Measurements from ENCODE around the gene ZNF598.
"Not testable (repeated sequence)": the region's sequence is repeated elsewhere in the genome, so short reads cannot be mapped to it uniquely, and the experiment has no call there.

Gene ZNF598

DNA sequence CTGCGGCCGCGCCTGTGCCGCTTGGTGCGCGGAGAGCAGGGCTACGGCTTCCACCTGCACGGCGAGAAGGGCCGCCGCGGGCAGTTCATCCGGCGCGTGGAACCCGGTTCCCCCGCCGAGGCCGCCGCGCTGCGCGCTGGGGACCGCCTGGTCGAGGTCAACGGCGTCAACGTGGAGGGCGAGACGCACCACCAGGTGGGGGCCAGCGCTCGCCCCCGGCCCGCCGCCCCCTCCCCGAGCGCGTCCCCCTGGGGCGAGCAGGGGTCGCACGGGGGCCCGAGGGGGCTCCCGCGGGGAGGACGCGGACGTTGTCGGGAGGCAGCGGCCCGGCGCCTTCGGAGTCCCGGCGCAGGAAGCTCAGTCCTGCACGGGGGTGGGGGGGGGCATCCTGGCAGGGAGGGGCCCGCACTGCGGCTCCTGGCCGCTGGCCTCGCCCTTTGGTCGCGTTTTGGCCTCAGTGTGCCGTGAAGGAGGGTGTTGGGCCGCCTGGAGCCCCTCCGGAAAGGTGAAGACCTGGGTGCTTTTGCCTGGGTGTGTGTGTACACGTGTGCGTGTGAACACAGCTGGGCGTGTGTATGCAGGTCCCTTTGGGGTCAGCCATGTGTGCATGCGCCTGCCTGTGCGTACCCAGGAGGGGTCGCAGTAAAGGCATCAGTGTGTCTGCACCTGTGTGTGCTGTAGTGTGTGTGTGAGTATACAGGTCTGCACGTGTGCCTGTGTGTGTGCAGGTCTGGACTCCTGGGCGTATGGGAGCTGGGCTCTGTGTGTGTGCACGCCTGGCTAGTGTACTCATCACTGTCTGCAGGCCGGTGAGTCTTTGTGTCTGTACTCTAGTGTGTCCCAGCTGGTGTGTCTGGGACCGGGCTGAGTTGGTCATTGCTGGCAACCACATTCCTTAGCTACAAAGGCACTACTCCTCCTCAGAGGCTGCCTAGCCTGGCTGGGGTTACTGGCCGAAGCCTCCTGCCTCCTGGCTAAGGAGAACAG is 17.7 kb upstream of the ZNF598 start:
- peak; percentile 69 for DNase-seq (ENCODE audit: low spot score)

DNA sequence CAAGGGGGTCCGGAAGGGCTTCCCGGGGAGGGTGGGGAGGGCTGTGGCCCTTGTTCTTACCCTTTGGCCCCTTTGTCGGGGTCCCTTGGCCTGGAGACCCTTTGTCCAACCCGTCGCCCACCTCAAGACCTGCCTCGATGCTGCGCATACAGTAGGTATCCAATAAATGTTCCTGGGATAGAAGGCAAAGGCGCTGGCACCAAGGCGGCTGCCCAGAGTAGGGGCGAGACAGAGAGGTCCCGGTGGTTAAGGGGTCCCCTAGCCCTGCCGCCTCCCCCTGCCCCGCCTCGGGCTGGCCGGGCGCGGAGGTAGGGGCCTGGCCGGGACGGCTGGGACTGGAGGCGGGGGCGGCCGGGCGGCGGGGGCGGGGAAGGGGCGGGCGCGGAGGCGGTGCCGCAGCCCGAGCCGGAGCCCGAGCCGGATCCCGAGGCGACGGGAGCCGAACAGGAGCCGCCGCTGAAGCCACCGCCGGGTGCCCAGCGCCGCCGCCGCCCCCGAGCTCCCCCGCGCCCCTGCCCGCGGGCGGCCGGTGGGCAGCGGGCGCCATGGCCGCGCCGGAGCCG is 16.9 kb upstream of the ZNF598 start, which contains the start of gene NHERF2:
Gene NHERF2, plus strand, starts transcription at position 442 of the 563 bp plus-strand sequence. Its CDS starts 104 bp downstream, at position 546.
- no peak for DNase-seq (ENCODE audit: low spot score)

DNA sequence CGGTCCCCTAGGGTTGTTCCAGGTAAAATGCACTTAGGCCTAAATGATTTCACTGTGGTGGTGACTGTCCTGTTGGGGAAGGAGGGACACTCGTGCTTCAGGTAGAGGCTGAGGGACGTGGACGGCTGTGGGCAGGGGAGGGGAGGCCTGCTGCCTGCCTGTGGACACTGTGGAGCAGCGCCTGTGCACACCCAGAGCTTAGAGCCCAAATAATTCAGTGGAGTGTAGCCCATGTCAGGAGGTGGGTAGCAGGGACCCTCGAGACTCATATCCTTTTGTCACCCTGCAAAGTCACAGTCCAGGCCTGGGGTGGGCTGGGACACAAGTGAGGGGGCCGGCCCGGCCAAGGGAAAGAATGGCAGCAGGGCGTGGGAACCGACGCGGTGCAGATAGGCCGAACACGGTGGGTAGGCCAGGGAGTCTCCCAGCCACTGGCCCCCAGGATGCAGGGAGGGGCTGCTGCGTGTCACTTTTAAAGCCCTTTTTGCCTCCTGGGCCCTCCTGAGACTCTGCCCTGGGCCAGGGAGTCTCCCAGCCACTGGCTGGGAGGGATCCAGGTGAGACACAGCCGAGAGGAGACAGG is 16.3 kb upstream of the ZNF598 start:
- DNase-seq (ENCODE audit: low spot score) = no peak

DNA sequence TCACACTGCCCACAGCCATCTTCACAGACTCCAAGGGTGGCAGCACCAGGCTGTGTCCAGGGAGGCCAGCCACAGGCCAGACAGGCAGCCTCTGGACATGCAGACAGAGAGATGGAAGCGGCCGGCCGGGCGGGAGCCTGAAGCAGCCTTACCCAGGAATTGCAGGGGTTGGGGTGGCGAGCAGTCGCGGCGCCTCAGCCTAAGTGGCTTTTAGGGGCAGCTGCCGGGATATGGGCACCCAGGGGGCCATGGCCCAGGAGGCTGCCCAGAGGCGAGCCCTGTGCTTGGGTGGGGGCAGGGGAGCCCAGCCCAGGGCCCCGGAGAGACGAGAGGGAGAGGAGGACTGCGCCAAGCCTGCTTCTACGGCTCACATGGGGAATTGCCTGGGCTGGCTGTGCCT is 15.6 kb upstream of the ZNF598 start:
- no peak for DNase-seq (ENCODE audit: low spot score)

DNA sequence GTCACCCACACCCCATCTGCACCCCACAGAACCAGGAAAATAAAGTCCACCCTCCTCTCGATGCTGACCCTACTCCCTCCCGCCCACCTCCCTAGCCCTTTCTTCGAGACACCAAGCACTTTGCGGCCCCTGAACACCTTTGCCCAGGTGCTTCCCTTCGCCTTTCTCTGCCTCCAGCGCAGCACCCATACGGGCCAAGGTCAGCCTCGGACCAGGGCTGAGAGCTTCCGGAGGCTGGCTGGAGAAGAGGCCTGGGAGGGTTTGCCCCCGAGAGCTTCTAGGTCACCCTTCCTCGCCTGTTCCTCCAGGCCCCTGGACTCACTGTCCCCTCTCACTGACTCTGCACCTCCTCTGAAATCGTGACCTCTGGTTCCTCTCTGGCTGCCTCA is 14.4 kb upstream of the ZNF598 start:
- no peak for DNase-seq (ENCODE audit: low spot score)

DNA sequence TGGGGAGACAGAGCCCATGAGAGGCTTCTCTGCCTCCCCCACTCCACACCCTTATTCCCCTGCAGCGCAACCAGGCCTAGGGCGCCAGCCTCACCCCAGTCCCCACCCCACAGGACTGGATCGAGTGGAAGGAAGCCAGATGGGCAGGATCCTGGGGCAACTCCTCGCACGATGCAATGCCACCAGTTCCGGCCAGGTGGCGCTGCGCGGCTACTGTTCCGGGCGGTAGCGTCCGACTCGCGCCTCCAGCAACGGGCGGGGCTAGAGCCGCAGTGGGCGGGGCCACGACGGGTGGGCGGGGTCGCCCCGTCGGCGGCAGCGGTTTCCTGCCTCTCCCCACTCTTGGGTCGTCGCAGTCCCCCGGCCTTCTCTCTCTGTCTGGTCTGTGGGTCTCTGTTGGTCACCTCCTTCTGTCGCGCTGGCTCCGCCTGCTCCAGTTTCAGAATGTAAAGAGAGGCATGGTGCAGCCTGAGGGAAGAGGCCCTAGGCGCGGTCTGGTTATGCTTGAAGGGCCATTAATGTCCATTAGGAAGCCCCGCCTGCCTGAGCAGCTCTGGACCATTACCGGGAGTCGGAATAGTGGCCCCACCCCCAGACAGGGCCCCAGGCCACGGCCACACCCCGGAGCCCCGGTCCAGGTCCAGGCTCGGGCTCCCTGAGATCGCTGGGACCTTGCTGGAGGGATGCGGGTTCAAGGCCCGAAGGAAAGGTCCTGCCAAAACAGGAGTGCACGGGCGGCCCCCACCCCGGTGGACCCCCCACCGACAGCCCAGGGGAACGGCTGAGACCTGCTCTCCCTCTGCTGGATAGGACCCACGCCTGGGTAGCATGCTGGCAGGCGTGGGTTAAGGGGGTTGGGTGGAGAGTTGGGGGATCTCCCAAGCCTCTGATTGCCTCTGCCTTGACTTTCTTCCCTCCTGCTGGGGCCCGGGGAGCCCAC is 13.7 kb upstream of the ZNF598 start:
- peak; percentile 96 for DNase-seq (ENCODE audit: low spot score)

DNA sequence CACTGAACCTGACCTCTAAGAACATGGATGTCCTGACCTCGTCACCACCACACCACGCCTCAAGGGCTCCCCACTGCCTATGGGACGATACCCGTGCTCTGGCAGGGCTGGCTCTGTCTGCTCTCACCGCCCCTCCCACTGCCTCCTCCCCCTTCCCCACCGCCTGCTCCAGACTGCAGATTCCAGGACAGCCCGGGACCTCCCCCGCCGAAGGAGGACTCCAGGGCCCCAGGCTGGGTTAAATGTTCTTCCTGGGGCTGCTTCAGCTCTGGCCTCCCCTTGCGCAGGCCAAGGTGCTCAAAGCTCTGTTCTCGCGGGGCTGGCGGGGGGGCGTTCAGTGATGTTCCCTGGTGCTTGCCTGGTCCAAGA is 13.1 kb upstream of the ZNF598 start:
- no peak for DNase-seq (ENCODE audit: low spot score)

DNA sequence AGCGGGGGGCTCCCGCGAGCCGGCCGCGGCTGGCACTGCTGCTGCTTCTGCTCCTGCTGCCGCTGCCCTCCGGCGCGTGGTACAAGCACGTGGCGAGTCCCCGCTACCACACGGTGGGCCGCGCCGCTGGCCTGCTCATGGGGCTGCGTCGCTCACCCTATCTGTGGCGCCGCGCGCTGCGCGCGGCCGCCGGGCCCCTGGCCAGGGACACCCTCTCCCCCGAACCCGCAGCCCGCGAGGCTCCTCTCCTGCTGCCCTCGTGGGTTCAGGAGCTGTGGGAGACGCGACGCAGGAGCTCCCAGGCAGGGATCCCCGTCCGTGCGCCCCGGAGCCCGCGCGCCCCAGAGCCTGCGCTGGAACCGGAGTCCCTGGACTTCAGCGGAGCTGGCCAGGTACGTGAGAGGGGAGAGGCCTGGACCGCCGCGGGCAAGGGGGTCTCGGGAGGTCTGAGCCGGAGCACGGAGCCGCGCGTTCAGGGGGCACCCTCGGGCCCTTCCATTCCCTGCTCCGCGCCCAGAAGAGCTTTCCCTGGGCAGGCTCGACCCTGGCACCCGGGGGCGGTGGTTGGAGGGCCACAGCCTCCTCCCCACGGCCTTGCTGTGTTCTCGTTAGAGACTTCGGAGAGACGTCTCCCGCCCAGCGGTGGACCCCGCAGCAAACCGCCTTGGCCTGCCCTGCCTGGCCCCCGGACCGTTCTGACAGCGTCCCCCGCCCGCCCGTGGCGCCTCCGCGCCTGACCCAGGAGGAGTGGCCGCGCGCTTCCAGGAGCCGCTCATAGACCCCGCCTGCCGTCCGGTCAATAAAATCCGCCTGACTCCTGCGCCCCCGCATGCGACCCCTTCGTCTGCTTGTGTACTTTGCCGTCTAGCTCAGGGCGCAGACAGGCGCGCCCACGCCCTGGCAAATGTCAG is 10.6 kb upstream of the ZNF598 start:
- no peak for DNase-seq (ENCODE audit: low spot score)

DNA sequence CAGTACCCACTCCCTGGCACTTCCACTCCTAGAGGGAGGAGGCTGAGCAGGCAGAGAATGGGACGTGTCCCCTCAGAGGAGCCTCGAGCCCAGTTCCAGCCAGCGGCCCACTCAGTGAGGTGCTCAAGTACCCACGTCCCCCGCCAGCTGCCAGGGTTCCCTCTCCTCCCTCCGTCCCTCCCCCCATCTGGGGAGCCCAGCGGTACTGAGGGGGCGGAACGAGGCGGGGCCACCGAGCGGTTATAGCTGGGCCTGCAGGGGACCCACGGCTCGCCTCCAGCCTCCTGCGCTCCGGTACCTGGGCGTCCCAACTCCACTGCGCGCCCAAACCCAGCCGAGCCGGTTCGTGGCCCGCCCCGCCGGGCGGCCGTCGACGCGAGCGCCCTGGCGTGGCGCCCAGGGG is 9.9 kb upstream of the ZNF598 start, which contains the start of gene NPW:
Gene NPW, plus strand, starts transcription at position 268 of the 403 bp plus-strand sequence.
- DNase-seq (ENCODE audit: low spot score) = no peak

DNA sequence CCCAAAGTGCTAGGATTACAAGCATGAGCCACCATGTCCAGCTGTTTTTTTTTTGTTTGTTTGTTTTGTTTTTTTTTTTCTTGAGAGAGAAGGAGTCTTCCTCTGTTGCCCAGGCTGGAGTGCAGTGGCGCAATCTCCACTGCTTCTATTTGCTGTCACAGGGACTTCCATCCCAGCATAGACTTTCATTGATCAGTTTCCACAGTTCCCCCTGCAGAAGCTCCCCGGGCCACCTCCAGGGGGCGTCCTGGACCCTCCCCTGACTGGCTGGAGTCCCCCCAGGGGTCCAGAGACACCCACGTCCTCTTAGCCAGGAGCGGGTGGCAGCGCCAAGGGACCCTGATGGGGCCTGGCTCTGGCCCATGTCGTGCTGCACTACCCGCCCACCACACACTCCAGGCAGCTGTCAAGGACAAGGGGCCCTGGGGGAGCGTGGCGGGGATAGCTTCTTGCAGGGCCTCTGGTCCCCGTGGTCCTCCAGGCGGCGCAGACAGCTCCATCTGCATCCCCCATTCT is 6.8 kb upstream of the ZNF598 start:
- no peak for DNase-seq (ENCODE audit: low spot score)

DNA sequence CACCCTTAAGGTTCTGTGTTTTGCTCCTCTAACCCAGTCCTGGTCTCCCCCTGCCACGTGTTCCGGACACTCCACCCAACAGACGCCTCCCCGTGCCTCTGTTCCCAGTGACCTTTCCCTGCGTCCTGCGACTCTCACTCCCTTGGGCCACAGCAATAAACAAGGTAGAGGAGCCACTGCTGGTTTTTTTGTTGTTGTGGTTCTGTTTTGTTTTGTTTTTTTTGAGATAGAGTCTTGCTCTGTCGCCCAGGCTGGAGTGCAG is 6.3 kb upstream of the ZNF598 start:
- DNase-seq (ENCODE audit: low spot score) = no peak

DNA sequence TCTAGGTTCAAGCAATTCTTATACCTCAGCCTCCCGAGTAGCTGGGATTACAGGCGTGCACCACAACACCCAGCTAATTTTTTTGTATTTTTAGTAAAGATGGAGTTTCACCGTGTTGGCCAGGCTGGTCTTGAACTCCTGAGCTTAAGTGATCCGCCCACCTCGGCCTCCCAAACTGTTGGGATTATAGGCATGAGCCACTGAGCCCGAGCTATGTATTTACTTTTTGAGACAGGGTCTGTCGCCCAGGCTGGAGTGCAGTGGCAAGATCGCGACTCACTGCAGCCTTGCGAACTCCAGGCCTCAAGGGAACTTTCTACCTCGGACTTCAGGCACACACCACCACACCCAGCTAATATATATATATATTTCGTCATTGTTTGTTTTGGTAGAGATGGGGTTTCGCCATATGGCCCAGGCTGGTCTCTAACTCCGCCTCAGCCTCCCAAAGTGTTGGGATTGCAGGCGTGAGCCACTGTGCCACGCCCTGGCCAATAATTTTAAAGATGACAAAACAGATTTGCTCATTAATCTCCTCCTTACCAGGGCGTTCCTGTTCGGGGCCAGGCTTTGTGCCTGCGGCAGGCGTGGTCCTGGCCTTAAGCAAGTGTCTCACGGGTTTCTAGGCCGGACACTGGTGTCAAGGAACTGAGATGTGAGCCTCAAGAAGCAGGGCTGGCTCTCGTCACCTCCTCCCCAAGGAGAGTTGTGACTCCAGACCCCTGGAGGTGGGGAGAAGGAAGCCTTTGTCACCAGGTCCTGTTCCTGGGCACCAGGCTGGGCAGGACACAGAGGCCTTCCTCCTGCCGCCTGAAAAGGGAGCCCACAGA is 5.7 kb upstream of the ZNF598 start:
- no peak for DNase-seq (ENCODE audit: low spot score)

DNA sequence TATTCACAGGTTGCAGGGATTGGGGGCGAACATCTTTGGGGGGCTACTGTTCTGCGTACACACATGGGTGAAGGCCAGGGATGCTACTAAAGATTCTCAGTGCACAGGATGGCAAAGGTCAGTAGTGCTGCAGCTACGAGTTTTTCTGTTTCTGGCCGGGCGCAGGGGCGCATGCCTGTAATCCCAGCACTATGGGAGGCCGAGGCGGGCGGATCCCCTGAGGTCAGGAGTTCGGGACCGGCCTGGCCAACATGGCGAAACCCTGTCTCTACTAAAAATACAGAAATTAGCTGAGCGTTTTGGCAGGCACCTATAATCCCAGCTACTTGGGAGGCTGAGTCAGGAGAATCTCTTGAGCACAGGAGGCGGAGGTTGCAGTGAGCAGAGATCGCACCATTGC is 3.9 kb upstream of the ZNF598 start:
- DNase-seq (ENCODE audit: low spot score) = no peak

DNA sequence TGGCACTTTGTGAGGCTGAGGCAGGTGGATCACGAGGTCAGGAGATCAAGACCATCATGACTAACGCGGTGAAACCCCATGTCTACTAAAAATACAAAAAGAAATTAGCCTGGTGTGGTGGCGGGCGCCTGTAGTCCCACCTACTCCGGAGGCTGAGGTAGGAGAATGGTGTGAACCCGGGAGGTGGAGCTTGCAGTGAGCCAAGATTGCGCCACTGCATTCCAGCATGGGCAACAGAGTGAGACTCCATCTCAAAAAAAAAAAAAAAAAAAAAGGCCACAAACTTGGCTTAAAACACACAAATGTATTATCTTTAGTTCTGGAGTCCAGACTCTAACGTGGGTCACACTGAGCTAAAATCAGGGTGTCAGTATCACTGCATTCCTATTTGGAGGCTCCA is 2.1 kb upstream of the ZNF598 start:
- DNase-seq (ENCODE audit: low spot score) = not testable (repeated sequence)

DNA sequence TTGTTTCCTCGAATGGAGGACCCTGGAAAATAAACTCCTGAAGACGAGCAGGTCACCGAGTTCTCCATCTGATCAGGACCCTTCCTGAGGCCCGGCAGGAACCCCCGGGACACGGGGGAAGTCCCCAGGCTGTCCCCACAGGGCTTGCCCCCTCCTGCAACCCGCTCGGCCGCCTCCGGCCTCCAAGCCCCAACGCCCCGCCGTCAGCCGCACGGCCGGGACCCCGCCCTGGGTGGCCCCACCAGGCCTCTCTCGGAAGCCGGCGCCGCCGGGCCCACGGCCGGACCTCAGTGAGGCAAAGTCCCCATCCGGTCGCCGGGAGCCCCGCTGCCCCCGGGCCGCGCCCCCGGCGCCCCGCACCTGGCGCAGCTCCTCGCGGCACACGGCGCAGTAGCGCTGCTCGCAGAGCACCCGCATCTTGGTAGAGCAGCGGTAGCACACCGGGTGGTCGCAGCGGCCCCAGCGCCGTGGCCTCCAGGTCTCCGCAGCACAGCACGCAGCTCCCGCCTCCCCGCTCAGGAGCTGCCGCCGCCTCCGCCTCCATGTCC is 383 bp downstream of the ZNF598 start:
- DNase-seq (ENCODE audit: low spot score) = no peak

DNA sequence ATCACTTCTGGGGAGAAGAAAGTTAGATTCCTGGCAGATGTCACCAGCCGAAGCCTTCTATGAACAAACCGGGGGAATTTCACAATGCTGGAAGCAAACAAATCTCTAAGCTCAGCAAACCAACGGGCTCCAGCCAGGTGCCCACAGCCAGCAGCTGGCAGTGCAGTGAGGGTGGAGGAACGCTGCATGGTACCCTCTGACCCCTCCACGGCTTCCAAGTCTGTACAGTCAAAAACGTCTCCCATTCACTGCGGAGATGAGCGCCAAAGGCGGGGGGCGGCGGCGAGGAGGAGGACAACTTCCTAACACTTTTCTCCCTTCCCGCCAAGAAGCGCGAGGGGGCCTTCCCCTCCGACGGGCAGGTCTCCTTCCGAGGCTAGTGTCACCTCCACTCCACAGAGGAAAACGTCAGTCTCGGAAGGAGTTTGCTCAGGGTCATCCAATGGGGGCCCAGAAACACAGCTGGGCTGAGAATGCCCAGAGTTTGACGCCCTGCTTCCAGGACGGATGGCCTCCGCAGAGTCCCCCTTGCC is 924 bp downstream of the ZNF598 start:
- no peak for DNase-seq (ENCODE audit: low spot score)

DNA sequence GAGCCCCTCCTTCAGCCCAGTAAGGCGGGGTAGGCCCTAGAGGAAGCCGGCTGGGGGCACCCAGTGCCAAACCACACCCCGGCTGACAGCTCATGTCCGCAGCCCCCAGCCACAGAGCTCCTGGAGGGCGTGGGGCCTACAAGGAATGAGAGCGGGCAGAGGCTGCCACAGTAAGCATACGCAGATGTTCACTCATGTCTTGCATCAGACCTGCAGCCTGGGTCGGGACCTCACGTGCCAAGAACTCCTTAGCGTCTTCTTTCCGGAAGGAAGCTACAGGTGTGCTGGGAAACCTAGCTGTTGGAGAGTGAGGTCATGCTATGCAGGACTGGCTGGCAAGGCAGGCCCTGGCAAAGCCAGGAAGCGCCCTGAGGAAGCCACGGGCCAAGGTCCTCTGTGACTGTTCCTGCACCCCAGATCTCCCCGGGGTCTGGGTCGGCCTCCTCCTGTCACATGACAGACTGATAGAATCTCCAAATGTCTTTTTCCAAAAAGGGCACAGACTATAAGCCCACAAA is 1.6 kb downstream of the ZNF598 start:
- no peak for DNase-seq (ENCODE audit: low spot score)

DNA sequence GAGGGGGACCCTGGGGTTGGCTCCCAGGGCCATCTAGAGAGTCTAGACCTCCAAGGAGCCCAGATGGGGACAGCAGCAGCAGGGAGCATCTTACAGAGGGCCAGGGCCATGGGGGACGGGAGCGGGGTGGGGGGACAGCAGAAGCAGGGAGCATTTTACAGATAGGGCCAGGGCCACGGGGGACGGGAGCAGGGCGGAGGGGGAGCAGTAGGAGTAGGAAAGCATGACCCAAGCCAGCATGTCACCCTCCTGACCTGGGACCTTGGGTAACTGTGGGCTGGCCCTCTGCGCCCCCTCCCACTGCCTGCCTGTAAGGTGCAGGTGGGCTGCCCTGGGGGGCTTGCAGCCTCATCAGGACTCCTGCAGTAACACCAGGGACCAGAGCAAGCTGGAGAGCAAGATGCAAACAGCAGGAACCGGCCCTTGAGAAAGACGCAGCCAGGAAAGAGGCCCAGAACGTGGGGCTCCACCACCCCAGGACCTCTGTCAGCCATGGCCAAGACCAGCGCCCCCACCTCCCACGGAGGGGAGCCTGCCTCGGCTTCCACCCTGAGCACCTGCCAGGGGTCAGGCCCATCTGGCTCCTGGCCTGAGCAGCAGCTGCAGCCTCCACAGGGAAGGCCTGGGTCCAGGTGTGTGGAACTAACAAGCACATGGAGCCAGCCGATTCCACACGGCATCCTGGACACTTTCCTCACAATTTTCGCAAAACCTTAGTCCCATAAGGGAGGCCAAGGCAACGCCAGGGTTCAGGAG is 2.4 kb downstream of the ZNF598 start:
- no peak for DNase-seq (ENCODE audit: low spot score)

Data from left forelimb (tissue), 1 donor.